MG63 (cell line): Measurements from ENCODE around the gene TCEANC2. TPM values are rescaled to one million over a fixed set of nuclear protein-coding genes. Genes with fewer than 3 reads are reported as not detected.
A peak's percentile ranks its signal among the peaks of the same experiment; 100 is the strongest.
"Not testable (repeated sequence)": the region's sequence is repeated elsewhere in the genome, so short reads cannot be mapped to it uniquely, and the experiment has no call there.

Experiments
- DNase-seq: peaks from one replicate; pipeline ENCODE4 v3.0.0-alpha.2; 2020
- H3K27me3 ChIP-seq: fragments of 250-450 bp; sonication (Bioruptor Pico); 2 replicates; pipeline ENCODE4 v1.5.1; 2020; ENCODE audit warnings: mild to moderate bottlenecking, moderate library complexity
- H3K36me3 ChIP-seq: fragments of 250-450 bp; sonication (Bioruptor Pico); 2 replicates; pipeline ENCODE4 v1.5.1; 2020; ENCODE audit warnings: mild to moderate bottlenecking, moderate library complexity
- H3K4me3 ChIP-seq: fragments of 250-450 bp; sonication (Bioruptor Pico); 2 replicates; pipeline ENCODE4 v1.5.1; 2020; ENCODE audit warnings: mild to moderate bottlenecking, moderate library complexity
- H3K9me3 ChIP-seq: fragments of 250-450 bp; sonication (Bioruptor Pico); 2 replicates; pipeline ENCODE4 v1.5.1; 2020; ENCODE audit warnings: mild to moderate bottlenecking, moderate library complexity
- total RNA-seq: library from RNA; depleted of rRNA; stranded (reverse); fragments of >200 nt; shearing (Covaris generic); gene quantifications from 2 replicates; pipeline ENCODE4 v1.2.3, GENCODE V29; 2014; ENCODE audit warnings: low replicate concordance; rRNA removed

The TCEANC2 gene
- total RNA-seq: 3.0 and 3.7 TPM in 2 replicates

DNA sequence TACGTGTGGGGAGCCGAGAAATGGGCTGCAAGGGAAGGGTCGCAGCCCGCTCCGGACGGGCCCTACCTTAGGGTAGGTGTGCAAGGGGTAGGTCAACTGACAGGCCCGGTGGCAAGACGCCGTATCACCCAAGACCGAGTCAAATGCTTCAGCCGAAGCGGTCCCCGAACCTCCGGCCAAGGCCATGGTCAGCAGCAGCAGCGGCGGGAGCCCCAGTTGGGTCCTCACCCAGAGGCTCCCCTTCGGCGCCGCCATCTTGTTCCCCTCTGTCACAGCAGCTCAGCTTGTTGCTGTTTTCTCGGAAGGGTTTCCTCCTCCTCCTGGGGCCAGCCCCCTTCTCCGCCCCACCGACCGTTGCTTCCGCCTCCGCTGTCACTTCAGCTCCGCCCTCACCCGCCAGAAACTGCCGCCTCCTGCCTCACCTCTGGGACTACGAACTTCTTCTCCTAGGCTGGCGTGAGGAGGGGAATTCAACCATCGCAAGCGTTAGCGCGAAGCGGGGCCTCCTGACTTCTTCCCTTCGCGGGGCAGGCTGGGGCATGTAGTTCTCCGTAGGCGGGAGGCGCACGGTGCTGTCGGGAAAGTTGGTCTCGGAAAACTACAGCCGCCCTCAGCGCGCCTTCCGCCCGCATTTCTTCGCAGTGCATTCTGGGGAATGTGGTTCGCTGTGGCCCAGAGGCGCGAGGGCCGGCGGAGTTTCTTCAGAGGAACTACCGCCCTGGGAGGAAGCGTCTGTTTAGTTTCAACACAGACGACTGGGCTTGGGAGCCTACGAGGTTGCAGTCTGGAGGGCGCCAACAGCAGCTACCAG lies at the start of gene TCEANC2, which contains the start of gene TMEM59:
Gene TCEANC2, plus strand, starts transcription at position 675 of the 811 bp plus-strand sequence. CDS start 815 bp downstream, outside the sequence.
Gene TMEM59, minus strand, starts transcription at position 271 of the 811 bp plus-strand sequence. Its CDS starts 16 bp downstream, at position 255.
- Histone ChIP-seq H3K4me3 (peak within 1 kb of the TSS; percentile 84), H3K9me3 (no peaks in the 10 kb centered on the region), H3K36me3 (no peaks in the 10 kb centered on the region; the same call in 1 of the 2 replicates), H3K27me3 (no peaks in the 10 kb centered on the region)
- DNase-seq: peak; percentile 99

DNA sequence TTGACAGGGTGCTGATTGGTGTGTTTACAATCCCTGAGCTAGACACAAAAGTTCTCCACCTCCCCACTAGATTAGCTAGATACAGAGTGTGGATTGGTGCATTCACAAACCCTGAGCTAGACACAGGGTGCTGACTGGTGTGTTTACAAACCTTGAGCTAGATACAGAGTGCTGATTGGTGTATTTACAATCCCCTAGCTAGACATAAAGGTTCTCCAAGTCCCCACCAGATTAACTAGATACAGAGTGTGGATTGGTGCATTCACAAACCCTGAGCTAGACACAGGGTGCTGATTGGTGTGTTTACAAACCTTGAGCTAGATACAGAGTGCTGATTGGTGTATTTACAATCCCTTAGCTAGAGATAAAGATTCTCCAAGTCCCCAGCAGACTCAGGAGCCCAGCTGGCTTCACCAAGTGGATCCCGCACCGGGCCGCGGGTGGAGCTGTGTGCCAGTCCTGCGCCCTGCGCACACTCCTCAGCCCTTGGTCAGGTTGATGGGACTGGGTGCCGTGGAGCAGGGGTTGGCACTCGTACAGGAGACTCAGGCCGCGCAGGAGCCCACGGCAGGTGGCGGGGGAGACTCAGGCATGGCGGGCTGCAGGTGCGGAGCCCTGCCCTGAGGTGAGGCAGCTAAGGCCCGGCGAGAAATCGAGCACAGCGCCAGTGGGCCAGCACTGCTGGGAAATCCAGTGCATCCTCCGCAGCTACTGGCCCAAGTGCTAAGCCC lies 49.5 kb upstream of the TCEANC2 start:
- H3K9me3 ChIP-seq, H3K27me3 ChIP-seq, DNase-seq, H3K4me3 ChIP-seq, H3K36me3 ChIP-seq: not testable (repeated sequence)

DNA sequence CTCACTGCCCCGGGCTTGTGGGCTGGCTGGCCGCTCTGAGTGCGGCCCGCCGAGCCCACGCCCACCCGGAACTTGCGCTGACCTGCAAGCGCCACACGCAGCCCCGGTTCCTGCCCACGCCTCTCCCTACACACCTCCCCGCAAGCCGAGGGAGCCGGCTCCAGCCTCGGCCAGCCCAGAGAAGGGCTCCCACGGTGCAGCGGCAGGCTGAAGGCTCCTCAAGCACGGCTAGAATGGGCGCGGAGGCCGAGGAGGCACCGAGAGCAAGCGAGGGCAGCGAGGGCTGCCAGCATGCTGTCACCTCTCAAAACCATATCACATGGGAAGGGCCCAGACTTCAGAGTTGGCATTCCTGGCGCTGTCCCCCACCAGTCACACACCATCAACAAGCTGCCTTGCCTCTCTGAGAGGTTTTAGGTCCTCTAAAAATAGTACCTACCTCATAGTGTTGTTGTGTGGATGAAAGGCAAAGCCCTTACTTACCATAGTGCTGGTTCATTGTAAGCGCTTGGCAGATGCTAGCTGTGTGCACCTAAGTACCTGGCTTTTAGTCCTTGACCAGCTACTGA lies 48.8 kb upstream of the TCEANC2 start:
- Histone ChIP-seq H3K27me3 (no peaks in the 10 kb centered on the region), H3K9me3 (no peaks in the 10 kb centered on the region), H3K4me3 (no peak overlapping the region), H3K36me3 (no peaks in the 10 kb centered on the region)
- DNase-seq: no peak

DNA sequence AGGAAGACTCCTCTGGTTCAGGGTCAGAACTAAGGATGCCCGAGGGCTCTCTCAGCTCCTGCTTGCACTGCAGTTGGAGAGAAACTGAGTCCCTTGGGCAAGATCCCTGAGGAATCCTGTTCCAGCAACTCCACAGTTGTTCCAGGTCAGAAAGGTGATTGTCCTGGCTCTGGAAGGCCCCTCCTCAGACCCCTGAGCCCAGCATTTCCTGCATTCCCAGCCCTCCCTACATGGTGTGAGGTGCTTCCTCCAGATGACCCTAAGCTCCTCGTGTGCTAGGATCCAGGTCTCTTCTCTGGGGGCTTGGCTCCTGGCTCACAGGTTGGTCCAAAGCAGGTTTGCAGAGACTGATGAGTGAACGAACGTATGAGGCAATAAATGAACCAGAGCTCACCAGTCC lies 46.9 kb upstream of the TCEANC2 start:
- H3K36me3 ChIP-seq: no peaks in the 10 kb centered on the region
- H3K4me3 ChIP-seq: no peak overlapping the region
- no peaks in the 10 kb centered on the region for H3K27me3 ChIP-seq
- DNase-seq: no peak
- no peaks in the 10 kb centered on the region for H3K9me3 ChIP-seq

DNA sequence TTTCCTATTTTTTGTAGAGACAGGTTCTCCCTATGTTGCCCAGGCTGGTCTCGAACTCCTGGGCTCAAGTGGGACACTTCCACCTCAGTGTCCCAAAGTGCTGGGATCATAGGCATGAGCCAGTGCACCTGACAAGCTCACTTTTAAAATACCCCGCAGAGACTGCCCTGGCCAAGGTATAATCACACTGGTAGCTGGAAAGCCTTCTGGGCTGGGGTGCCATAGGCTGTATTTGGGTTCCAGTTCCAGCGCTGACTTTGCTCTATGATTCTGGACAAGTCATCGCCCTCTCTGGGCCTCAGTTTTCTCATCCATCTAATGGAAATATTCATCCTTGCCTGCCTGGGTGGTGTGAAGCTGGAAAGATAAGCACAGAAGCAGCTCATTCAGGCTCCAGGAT lies 45.8 kb upstream of the TCEANC2 start:
- Histone ChIP-seq H3K27me3 (no peaks in the 10 kb centered on the region), H3K9me3 (no peaks in the 10 kb centered on the region)

DNA sequence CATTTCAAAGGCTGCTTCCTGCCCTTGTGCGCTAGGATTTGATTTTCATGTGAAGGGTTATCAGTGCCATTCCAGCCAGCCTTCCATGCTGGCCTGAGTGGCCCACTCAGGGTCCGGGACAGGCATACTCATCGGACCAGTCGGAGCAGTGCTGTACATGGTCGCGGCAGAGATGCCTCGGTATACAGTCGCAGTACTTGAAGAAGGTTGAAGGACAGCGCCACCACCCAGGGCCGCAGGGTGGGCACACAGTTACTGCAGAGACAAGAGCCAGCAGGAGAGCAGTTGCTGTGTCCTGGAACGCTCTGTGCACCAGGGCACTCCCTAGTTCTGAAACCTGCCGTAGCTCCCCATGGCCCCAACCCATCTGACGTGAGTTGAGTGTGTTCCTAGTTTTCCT lies 44.5 kb upstream of the TCEANC2 start:
- DNase-seq: no peak
- no peaks in the 10 kb centered on the region for H3K27me3 ChIP-seq

More for the DNA sequence above, 45.8 kb upstream of the TCEANC2 start:
- H3K4me3 ChIP-seq: no peak overlapping the region
- DNase-seq: no peak
- H3K36me3 ChIP-seq: no peaks in the 10 kb centered on the region

DNA sequence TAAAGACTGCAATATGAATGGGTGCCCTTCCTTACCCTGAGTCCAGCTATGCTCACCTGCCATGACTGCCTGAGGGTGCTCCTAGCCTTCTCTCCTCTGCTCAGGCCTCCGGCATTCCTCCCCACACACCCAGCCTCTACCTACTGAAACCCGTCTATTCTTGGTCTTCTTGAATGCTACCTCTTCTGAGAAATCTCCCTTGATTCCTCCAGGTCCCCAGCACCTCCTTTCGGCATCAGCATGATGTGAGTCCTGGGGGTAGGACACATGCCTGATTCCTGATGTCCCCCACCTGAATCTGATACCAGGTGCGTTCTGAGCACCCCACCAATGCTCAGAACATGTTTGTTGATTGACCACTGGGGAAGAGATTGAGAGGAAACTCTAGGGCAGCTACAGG lies 44.0 kb upstream of the TCEANC2 start:
- Histone ChIP-seq H3K36me3 (no peaks in the 10 kb centered on the region), H3K9me3 (no peaks in the 10 kb centered on the region), H3K27me3 (no peaks in the 10 kb centered on the region), H3K4me3 (no peak overlapping the region)
- DNase-seq: no peak

More for the DNA sequence above, 44.5 kb upstream of the TCEANC2 start:
- Histone ChIP-seq H3K4me3 (no peak overlapping the region), H3K9me3 (no peaks in the 10 kb centered on the region), H3K36me3 (no peaks in the 10 kb centered on the region)

DNA sequence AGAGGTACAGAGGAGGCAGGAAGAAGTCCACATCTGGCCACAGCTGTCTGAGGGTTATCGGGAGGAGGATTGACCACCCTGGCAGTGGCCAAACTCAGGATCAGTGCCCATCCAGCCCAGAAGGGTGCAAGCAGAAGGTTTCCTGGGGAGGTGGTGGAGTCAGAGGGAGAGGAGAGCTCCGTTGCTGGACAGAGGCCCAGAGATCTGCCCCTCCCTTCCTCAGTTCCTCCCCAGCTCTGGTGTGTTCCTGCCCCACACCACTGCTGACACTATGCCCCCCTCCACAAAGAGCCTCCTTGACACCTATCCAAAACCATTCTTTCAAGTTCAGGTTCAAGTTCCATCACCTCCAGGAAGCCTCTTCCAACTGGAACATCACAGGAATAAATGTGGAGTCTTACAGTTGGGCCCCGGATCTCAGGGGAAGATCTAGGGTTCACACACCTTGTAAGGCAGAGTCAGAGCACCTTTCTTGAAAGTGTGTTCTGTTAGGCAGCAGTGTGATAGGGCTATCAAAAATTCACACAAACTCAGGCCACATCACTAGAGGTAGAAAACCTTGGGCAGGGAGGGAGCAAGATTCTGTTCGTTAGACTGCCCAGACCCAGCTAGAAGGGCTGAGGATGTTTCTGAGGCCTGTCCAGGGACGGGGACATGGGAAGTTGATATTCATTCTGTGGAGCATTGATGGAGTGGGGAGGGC lies 42.8 kb upstream of the TCEANC2 start:
- Histone ChIP-seq H3K9me3 (no peaks in the 10 kb centered on the region), H3K36me3 (no peaks in the 10 kb centered on the region), H3K4me3 (no peak overlapping the region), H3K27me3 (no peaks in the 10 kb centered on the region)
- no peak for DNase-seq

DNA sequence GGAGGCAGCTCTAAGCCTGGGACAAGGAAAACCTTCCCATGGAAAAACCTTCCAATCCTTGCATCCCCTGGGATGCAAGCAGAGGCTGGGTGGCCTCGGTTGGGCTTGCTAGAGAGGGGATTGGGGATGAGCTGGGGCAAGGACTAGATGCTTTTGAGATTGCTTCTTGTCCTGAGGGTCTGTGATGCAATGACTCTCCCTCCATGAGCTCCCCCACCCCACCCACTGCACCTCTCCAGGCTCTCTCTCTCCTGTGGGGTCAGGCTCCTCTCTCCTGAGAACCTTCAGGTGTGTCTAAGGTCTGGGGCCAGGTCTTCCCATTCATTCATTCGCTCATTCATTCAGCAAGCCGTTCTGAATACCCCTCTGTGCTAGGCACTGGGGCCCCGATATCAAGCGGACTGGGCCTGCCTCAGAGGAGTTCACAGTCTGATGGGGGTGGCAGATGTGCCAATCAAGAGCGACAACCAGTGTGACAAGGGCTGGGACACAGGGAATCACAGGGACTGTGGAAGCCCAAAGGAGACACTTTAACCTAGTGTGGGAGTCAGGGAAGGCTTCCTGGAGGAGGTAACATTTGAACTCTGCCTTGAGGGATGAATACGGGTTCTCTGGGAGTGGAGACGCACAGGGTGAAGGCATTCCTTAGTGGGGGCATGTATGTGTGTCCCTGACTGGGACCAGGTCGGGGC lies 41.9 kb upstream of the TCEANC2 start:
- no peaks in the 10 kb centered on the region for H3K27me3 ChIP-seq
- no peak overlapping the region for H3K4me3 ChIP-seq
- H3K9me3 ChIP-seq: no peaks in the 10 kb centered on the region

DNA sequence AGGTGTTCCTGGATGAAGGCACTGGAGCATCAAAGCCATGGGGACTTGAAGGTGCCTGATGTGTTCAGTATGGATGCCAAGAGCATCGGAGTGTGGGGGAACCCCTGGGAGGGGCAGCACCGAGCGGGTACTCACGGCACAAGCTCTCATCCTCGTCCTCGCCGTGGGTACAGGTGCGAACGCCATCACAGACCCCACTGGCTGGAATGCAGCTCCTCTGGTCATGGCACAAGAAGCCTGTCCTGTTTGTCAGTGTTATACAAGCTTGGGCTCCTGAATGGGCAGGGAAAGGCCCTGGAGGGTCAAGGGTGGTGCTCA lies 41.4 kb upstream of the TCEANC2 start:
- Histone ChIP-seq H3K36me3 (no peaks in the 10 kb centered on the region), H3K4me3 (no peak overlapping the region), H3K27me3 (no peaks in the 10 kb centered on the region), H3K9me3 (no peaks in the 10 kb centered on the region)
- DNase-seq: no peak

More for the DNA sequence above, 41.9 kb upstream of the TCEANC2 start:
- no peak for DNase-seq
- H3K36me3 ChIP-seq: no peaks in the 10 kb centered on the region

DNA sequence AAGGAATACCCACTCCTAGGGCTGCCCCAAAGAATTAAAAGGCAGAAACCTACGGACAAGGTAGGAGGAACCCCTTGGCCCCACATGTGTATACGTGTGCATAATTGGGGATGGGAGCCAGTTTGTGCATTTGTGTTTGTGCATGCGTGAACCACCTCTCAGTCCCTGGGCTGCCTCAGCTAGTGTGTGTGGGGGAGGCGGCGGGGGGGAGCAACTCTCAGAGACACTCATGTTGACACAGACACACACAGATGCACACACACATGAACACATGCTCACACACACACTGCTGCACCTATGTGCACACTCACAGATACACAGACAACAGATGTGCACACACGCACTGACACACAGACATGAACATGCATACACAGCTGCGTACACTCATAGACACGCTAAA lies 40.5 kb upstream of the TCEANC2 start:
- Histone ChIP-seq H3K36me3 (no peaks in the 10 kb centered on the region), H3K27me3 (no peaks in the 10 kb centered on the region), H3K9me3 (no peaks in the 10 kb centered on the region), H3K4me3 (no peak overlapping the region)
- no peak for DNase-seq

DNA sequence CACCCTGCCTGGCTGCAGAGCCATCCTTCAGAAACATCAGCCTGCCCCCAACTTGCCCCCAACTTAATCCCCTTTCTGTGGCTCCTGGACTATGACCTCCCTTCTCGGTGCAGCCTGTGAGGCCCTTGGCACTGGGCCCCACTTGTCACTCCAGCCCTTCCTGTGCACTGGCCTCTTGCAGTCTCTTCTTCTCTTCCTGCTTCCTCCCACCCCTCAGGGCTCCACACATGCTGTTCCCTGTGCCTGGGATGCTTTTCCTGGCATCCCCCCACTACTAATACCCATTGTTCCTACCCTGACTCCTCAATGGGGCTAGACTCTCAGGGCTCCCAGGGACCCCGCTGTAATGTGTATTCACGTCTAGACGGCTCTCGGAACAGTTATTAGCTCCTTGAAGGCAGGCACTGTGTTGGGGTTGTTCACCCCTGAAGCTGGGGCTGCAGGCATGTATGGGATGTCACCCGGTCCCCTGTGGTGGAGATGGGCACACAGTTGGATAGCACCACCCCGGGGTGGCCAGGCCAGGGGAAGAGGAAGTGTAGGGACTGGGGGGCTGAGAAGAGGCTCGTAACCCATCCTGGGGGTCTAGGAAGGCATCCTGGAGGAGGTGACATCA lies 39.9 kb upstream of the TCEANC2 start:
- Histone ChIP-seq H3K36me3 (no peaks in the 10 kb centered on the region), H3K9me3 (no peaks in the 10 kb centered on the region), H3K4me3 (no peak overlapping the region), H3K27me3 (no peaks in the 10 kb centered on the region)
- no peak for DNase-seq

DNA sequence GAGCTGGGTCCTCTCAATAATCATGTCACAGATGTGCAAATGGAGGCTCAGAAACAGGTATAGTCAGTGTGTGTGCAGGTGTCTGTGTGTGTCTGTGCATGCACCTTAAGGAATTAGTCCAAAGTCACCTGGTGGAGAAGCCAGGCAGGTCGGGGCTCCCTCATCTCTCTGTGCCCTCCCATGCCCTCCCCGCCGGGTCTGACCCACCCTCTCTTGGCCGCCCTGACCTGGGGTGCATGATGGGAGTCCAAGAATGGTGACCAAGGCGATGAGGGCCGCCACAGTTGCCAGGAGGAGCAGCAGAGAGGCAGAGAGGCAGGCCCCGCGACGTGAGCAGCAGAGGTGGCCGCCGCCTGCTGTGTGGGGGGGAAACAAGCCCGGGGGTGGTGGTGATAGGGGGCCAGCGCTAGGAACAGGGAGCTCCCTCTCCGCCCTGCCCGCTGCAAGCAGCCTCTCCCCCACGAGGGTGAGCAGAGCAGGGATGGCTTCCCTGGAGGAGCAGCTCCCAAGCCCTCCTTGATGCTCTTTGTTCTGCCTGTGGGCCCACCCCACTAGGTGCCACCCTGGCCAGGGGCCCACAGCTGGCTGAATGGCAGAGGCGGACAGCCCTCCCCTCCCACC lies 39.3 kb upstream of the TCEANC2 start:
- Histone ChIP-seq H3K9me3 (no peaks in the 10 kb centered on the region), H3K27me3 (no peaks in the 10 kb centered on the region), H3K4me3 (no peak overlapping the region), H3K36me3 (no peaks in the 10 kb centered on the region)
- DNase-seq: no peak

DNA sequence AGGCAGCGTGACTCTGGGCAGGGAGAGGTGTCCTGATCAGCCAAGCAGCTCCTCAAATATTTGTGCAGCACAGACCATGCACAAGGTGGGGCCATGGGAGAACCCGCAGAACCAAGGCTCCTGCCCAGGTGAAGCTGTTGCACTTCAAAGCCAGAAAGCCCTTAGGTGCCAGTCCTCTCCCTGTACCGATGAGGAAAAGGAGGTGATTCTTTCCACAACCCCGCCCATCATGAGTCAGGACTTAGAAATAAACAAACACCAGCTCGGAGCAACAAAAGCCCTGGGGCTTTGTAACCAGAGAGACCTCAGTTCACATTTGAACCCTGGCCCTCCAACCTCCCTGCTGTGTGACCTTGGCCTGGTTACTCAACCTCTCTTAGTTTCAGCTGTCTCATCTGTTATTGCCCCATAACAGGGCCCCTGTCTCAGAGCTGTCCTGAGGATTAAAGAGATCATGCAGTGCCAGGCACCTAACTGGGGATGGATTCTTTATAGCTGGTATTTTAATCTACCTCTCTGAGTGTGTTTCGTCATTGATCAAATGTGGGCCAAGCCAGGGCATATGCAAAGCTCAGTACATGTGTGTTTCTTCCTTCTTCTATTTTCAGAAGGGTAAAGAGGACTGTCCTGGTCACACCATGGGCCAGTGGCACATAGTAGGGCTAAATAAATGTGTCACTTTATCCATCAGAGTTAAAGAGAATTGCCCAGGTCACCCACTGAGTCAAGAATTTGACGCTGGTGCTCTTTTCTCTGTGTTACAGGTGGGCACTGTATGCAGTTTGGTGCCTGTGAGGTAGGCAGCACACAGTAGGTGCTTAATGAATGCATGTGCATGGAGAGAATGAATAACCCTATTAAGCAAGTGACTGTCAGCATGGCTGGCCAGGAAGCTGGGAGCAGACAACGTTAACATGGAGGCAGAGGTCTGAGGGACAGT lies 36.8 kb upstream of the TCEANC2 start:
- Histone ChIP-seq H3K9me3 (no peaks in the 10 kb centered on the region), H3K36me3 (no peaks in the 10 kb centered on the region), H3K4me3 (no peak overlapping the region), H3K27me3 (no peaks in the 10 kb centered on the region)
- peak; percentile 61 for DNase-seq

DNA sequence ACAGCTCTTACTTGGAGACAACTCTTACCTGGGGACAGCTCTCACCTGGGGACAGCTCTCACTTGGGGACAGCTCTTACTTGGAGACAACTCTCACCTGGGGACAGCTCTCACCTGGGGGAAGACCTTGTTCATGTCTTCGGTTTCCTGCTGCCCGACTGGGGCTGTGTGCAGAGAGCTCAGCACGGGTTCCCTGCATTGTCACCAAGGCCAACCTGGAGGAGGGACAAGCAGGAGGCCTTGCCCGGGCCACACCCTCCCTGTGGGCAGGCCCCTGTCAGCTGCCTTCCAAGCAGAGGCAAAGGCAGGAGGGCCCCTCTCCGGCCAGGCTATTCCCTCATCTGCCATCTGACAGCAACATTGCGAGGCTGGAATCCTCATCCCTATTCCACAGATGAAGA lies 35.4 kb upstream of the TCEANC2 start, which contains the start of gene LDLRAD1:
Gene LDLRAD1, minus strand, starts transcription at position 208 of the 400 bp plus-strand sequence. Its CDS starts 74 bp downstream, at position 134.
- Histone ChIP-seq H3K4me3 (no peak within 1 kb of the TSS), H3K36me3 (no peaks in the 10 kb centered on the region), H3K9me3 (no peaks in the 10 kb centered on the region), H3K27me3 (no peaks in the 10 kb centered on the region)
- no peak for DNase-seq
